SKM-1 treated with dmso at 0.1 percent for 144 hours (cell line): ENCODE measurements around the gene KICS2.

Experiments
- DNase-seq: peaks from one replicate; lab custom pipeline; 2025; ENCODE audit not compliant: unreplicated experiment; lab: John Stamatoyannopoulos, UW

The KICS2 gene

GRCh38 chr12:64222009-64222765 lies at the start of gene KICS2:
KICS2 (minus strand) TSS chr12:64222296; CDS start chr12:64222237, 59 bp downstream.
- DNase-seq, result peak; percentile 53

- DNase-seq, result no peak
Measured at GRCh38 chr12:64270411-64270810, 48.3 kb upstream of the KICS2 start.

GRCh38 chr12:64269161-64269560 lies 47.1 kb upstream of the KICS2 start:
- DNase-seq, result no peak

GRCh38 chr12:64268409-64268808 lies 46.3 kb upstream of the KICS2 start:
- DNase-seq, result no peak

- DNase-seq, result no peak
Measured at GRCh38 chr12:64265839-64266238, 43.7 kb upstream of the KICS2 start.

- DNase-seq, result no peak
Measured at GRCh38 chr12:64261813-64262212, 39.7 kb upstream of the KICS2 start.

- DNase-seq, result no peak
Measured at GRCh38 chr12:64258576-64258975, 36.5 kb upstream of the KICS2 start.

- no peak for DNase-seq
Measured at GRCh38 chr12:64256166-64256800, 34.2 kb upstream of the KICS2 start.

- DNase-seq, result no peak
Measured at GRCh38 chr12:64255249-64255648, 33.2 kb upstream of the KICS2 start.

- DNase-seq, result no peak
Measured at GRCh38 chr12:64253356-64253755, 31.3 kb upstream of the KICS2 start.

GRCh38 chr12:64252681-64253080 lies 30.6 kb upstream of the KICS2 start:
- no peak for DNase-seq

GRCh38 chr12:64243809-64244208 lies 21.7 kb upstream of the KICS2 start:
- DNase-seq, result no peak

- no peak for DNase-seq
Measured at GRCh38 chr12:64240781-64241180, 18.7 kb upstream of the KICS2 start.

- DNase-seq, result no peak
Measured at GRCh38 chr12:64237382-64237781, 15.3 kb upstream of the KICS2 start.

- no peak for DNase-seq
Measured at GRCh38 chr12:64236549-64236948, 14.5 kb upstream of the KICS2 start.

- DNase-seq, result no peak
Measured at GRCh38 chr12:64232196-64232595, 10.1 kb upstream of the KICS2 start.

- no peak for DNase-seq
Measured at GRCh38 chr12:64229796-64230195, 7.7 kb upstream of the KICS2 start.

- DNase-seq, result no peak
Measured at GRCh38 chr12:64229240-64229639, 7.1 kb upstream of the KICS2 start.

GRCh38 chr12:64225626-64226025 lies 3.5 kb upstream of the KICS2 start:
- DNase-seq, result no peak

- DNase-seq, result peak; percentile 21
Measured at GRCh38 chr12:64221651-64222008, 466 bp downstream of the KICS2 start.

GRCh38 chr12:64220046-64220445 lies 2.0 kb downstream of the KICS2 start:
- no peak for DNase-seq

- no peak for DNase-seq
Measured at GRCh38 chr12:64219145-64219544, 3.0 kb downstream of the KICS2 start.

- DNase-seq, result no peak
Measured at GRCh38 chr12:64218597-64218996, 3.5 kb downstream of the KICS2 start.
